Stomach (tissue), 9 donors: ENCODE measurements around the gene CELF5. TPM values are rescaled to one million over a fixed set of nuclear protein-coding genes. Genes with fewer than 3 reads are reported as not detected.

Experiments
- DNase-seq, 2 donors: peaks; one replicate each; pipeline versions ENCODE4 v3.0.0 to v3.0.0-alpha.2; 2013 to 2019
- H3K27ac ChIP-seq, 5 donors: fragments of 200-600 bp in 4 of 5; sonication (generic) in 4 of 5; one replicate each; pipeline ENCODE4 v1.5.1; 2013 to 2019; ENCODE audit warnings: mild to moderate bottlenecking in 1 of 5, moderate library complexity in 1 of 5
- H3K27me3 ChIP-seq, 3 donors: fragments of 200-600 bp; sonication (generic); one replicate each; pipeline ENCODE4 v1.5.1; 2017 to 2019; ENCODE audit warnings: mixed run types in 1 of 3
- H3K36me3 ChIP-seq, 4 donors: fragments of 200-600 bp; sonication (generic); 1 replicate in 3 of 4; 2 replicates in 1 of 4; pipeline ENCODE4 v1.5.1; 2016 to 2019
- H3K4me1 ChIP-seq, 4 donors: fragments of 200-600 bp; sonication (generic); one replicate each; pipeline ENCODE4 v1.5.1; 2016 to 2019
- H3K4me3 ChIP-seq, 4 donors: fragments of 200-600 bp; sonication (generic) in 3 of 4; one replicate each; pipeline ENCODE4 v1.5.1; 2016 to 2019; ENCODE audit warnings: mild to moderate bottlenecking in 1 of 4
- H3K9me3 ChIP-seq, 4 donors: fragments of 200-600 bp; sonication (generic); one replicate each; pipeline ENCODE4 v1.5.1; 2016 to 2019
- CTCF ChIP-seq, 7 experiments: fragments of 450-650 bp in 4 of 7; fragments of 200-600 bp in 3 of 7; sonication (generic) in 3 of 7; IDR thresholded peaks; one replicate each; pipeline ENCODE4 v1.5.1; 2016 to 2019; ENCODE audit warnings: antibody characterized with exemption in 7 of 7, control low read depth in 2 of 7, mild to moderate bottlenecking in 1 of 7
- EP300 ChIP-seq: sonication (generic); formaldehyde crosslinking; IDR thresholded peaks from one replicate; pipeline ENCODE4 v1.6.1; 2017; ENCODE audit warnings: antibody characterized with exemption
- POLR2A ChIP-seq, 4 donors: fragments of 450-650 bp; IDR thresholded peaks; one replicate each; pipeline ENCODE4 v1.6.1; 2016; ENCODE audit warnings: antibody characterized with exemption in 4 of 4, control low read depth in 2 of 4, mild to moderate bottlenecking in 1 of 4, moderate library complexity in 1 of 4
- POLR2AphosphoS5 ChIP-seq, 3 donors: sonication (generic); formaldehyde crosslinking; IDR thresholded peaks; one replicate each; pipeline ENCODE4 v1.6.1; 2016; ENCODE audit warnings: antibody characterized with exemption in 3 of 3
- WGBS, 5 donors: extraction: QIAGEN DNeasy Blood & Tissue Kit in 3 of 5; methylation state at CpG; one replicate each; pipeline versions ENCODE4 v1.1.5 to v1.1.7; 2013 to 2018; 5-methylcytosine and 5-hydroxymethylcytosine counted together
- intact Hi-C: fragments of 100-400 bp; cut with DNase I; formaldehyde crosslinking; loops from one replicate; pipeline ENCODE4 v1.15.1; 2023; ENCODE audit warnings: low total_unique reads
- polyA plus RNA-seq, 3 donors: library from polyadenylated mRNA; stranded (reverse); fragments of 200-250 nt; gene quantifications; one replicate each; pipeline ENCODE4 v1.2.3, GENCODE V29; 2013
- total RNA-seq, 5 donors: library from RNA; depleted of rRNA; stranded (reverse); fragments of >200 nt; gene quantifications; one replicate each; pipeline versions ENCODE4 v1.1.0 to v1.2.3, GENCODE V29; 2014 to 2016
- donor health status: healthy with polysubstance abuse.
- donor health status: Bipolar disorder and iron deficiency.
- donor health status: healthy.

CELF5 gene
- total and polyA plus RNA-seq, 8 donors = 0.18 TPM; not detected in 6

- Histone ChIP-seq H3K4me3 (no peak overlapping the region), H3K36me3 (no peaks in the 10 kb centered on the region), H3K9me3 (no peaks in the 10 kb centered on the region), H3K27ac (no peak overlapping the region), H3K4me1 (peaks cover 10 to 23% (median 17%) of the 10 kb centered on the region in 4 donors), H3K27me3 (peaks cover 5 to 97% (median 43%) of the 10 kb centered on the region in 3 donors)
- no peak for TF ChIP-seq POLR2AphosphoS5 (IDR thresholded peaks at IDR 0.05)
- no peak for TF ChIP-seq CTCF (IDR thresholded peaks at IDR 0.05)
- 73 to 80% (median 76%) methylated on average over 7 of the region's 7 CpGs for WGBS, 5 donors
- intact Hi-C loops = no loop called here
- DNase-seq = no peak
These were observed 54.8 kb downstream of the CELF5 start for GRCh38 chr19:3279306-3279705.

GRCh38 chr19:3281026-3281425, 56.6 kb downstream of the CELF5 start:
- peaks cover 5 to 97% (median 40%) of the 10 kb centered on the region in 3 donors for H3K27me3 ChIP-seq
- no peak for DNase-seq
- intact Hi-C loops = no loop called here

GRCh38 chr19:3282155-3282554, 57.7 kb downstream of the CELF5 start:
- TF ChIP-seq POLR2AphosphoS5 (IDR thresholded peaks at IDR 0.05) (no peak), POLR2A (IDR thresholded peaks at IDR 0.05) (no peak), EP300 (no peak), CTCF (IDR thresholded peaks at IDR 0.05) (no peak)
- no peak overlapping the region for H3K4me3 ChIP-seq
- peaks cover 16 to 20% (median 19%) of the 10 kb centered on the region in 4 donors for H3K4me1 ChIP-seq
- H3K27me3 ChIP-seq = peaks cover 5 to 90% (median 35%) of the 10 kb centered on the region in 3 donors
- H3K9me3 ChIP-seq = no peaks in the 10 kb centered on the region
- 61 to 76% (median 69%) methylated on average over 13 to 14 of the region's 14 CpGs for WGBS, 5 donors
- no peak overlapping the region for H3K27ac ChIP-seq
- no peak for DNase-seq
- H3K36me3 ChIP-seq = no peaks in the 10 kb centered on the region
- intact Hi-C loops = no loop called here

More at GRCh38 chr19:3281026-3281425, 56.6 kb downstream of the CELF5 start:
- Histone ChIP-seq H3K27ac (no peak overlapping the region), H3K36me3 (no peaks in the 10 kb centered on the region), H3K4me1 (peaks cover 17 to 28% (median 22%) of the 10 kb centered on the region in 4 donors), H3K9me3 (no peaks in the 10 kb centered on the region), H3K4me3 (no peak overlapping the region)
- TF ChIP-seq EP300 = no peak
- no peak for TF ChIP-seq POLR2AphosphoS5 (IDR thresholded peaks at IDR 0.05)
- no peak for TF ChIP-seq POLR2A (IDR thresholded peaks at IDR 0.05)
- TF ChIP-seq CTCF (IDR thresholded peaks at IDR 0.05) = no peak
- 81 to 90% (median 84%) methylated on average over 13 to 21 of the region's 21 CpGs for WGBS, 5 donors

- Histone ChIP-seq H3K9me3 (no peaks in the 10 kb centered on the region), H3K4me1 (peaks cover 16 to 20% (median 19%) of the 10 kb centered on the region in 4 donors), H3K4me3 (no peak overlapping the region), H3K36me3 (no peaks in the 10 kb centered on the region), H3K27me3 (peaks cover 5 to 86% (median 35%) of the 10 kb centered on the region in 3 donors), H3K27ac (no peak overlapping the region)
- intact Hi-C loops = no loop called here
- WGBS, 5 donors = 55 to 62% (median 60%) methylated on average over 6 of the region's 6 CpGs
- DNase-seq = no peak
- TF ChIP-seq POLR2A (IDR thresholded peaks at IDR 0.05) (no peak), CTCF (IDR thresholded peaks at IDR 0.05) (no peak), POLR2AphosphoS5 (IDR thresholded peaks at IDR 0.05) (no peak), EP300 (no peak)
These were observed 58.1 kb downstream of the CELF5 start for GRCh38 chr19:3282564-3282963.
